Left renal pelvis (tissue), 4 donors: ENCODE results near the gene PSMA7. TPM values are rescaled to one million over a fixed set of nuclear protein-coding genes. Genes with fewer than 3 reads are reported as not detected.

Source experiments
- DNase-seq, 4 donors: peaks; one replicate each; pipeline ENCODE4 v3.0.0-alpha.2; 2013; ENCODE audit warnings: low read depth in 4 of 4, low spot score in 3 of 4
- polyA plus RNA-seq, 4 donors: library from polyadenylated mRNA; unstranded; fragments of 120-200 nt; gene quantifications; one replicate each; pipeline ENCODE4 v1.2.1, GENCODE V29; 2013; ENCODE audit not compliant: insufficient read length in 4 of 4

The PSMA7 gene
- 100 to 1,000 TPM; 133 to 201 (median 164) TPM for polyA plus RNA-seq

- DNase-seq: peak in 2 of 4 donors; percentile 66 to 72
Observed at GRCh38 chr20:62143081-62143956, at the start of gene PSMA7, which contains the start of gene SS18L1. Gene PSMA7, minus strand, starts transcription at chr20:62143394. Its CDS starts 91 bp downstream, at chr20:62143303. Gene SS18L1, plus strand, starts transcription at chr20:62143769. Its CDS starts 52 bp downstream, at chr20:62143821.

- DNase-seq: no peak
Observed at GRCh38 chr20:62192635-62193034, 49.4 kb upstream of the PSMA7 start.

GRCh38 chr20:62191781-62192559, 48.8 kb upstream of the PSMA7 start:
- no peak for DNase-seq

- no peak for DNase-seq
Observed at GRCh38 chr20:62190639-62191411, 47.6 kb upstream of the PSMA7 start.

GRCh38 chr20:62186887-62187866, 44.0 kb upstream of the PSMA7 start:
- DNase-seq: no peak

GRCh38 chr20:62186096-62186426, 42.9 kb upstream of the PSMA7 start:
- DNase-seq: no peak

DNA sequence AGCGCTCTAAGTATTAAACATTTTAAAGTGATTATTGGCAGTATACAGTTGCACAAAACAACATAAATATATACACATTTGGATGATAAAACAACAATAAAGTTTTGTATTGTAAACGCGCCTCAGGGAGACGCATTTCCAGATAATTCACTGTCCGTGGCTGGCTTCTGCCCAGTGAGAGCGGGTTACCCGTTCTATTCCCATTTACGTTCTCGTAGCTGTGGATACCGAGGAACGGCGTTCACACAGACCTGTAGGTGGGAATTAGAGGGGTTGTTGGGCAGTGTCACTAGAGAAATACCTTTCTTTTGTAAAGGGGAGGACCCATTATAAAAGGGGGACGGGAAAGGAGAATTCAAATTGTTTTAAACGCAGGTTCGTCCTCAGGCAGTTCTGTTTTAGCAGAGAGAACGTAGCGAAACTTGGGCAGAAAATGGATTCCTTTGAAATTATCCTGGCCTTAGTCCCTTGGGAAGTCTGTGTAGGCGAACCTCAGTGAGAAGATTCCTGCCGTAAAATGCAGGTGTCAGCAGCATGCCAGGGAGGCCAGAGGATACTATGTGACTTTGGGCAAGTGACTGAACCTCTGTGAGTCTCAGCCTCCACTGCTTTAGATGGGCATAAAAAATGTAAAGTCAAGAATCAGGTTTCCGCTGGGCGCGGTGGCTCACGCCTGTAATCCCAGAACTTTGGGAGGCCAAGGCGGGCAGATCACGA, 40.4 kb upstream of the PSMA7 start:
- DNase-seq: no peak

DNA sequence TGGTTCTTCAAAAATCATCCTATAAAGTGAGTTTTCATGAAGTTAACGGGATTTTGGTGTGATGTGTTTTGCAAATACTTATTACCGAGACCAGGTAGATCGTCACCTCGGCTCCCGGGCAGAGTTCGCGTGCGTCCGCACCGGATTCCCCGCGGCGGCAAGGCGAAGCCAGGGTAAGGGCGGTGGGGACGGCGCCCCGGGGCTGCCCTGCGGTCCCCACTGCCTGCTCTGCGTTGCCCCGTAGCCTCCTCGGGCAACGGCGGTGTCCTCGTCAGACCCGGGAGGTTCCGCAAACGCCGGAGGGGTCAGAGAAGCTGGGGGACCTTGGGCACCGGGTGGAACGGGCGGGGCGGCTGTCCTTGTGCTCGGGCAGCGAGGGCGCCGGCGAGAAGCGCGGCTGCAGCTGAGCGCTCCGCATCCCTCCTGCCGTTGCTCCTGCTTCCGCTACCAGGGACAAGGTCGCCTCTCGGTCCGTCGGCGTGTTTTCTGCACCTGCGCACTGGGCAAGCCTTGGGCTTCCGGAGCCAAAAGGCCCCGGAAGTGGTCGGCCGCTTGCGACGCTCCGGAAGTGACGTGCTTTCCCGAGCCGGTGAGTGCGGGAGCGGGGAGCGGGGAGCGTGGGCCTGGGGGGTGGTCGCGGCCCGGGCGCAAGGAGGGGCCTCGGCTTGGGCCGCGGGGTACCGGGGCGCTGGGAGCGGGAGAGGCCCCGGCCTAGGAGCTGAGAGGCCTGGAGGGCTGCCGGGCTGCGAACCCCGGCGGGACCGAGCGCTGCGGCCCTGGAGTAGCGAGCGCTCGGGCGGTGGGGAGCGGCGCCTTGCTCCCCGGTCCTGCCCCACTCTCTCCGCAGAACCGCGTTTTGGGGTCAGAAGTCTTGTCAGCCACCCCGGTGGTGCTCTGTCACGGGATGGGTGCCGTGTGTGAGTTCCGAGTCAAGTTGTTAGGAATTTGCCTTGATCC, 39.6 kb upstream of the PSMA7 start, which contains the start of gene MTG2:
Gene MTG2, plus strand, starts transcription at position 560 of the 957 bp plus-strand sequence. CDS start 10,393 bp downstream, outside the sequence.
- peak; percentile 88 to 93 (median 90) for DNase-seq

- no peak for DNase-seq
Observed at GRCh38 chr20:62181808-62182207, 38.6 kb upstream of the PSMA7 start.

GRCh38 chr20:62179162-62179504, 35.9 kb upstream of the PSMA7 start:
- DNase-seq: no peak

GRCh38 chr20:62178316-62179161, 35.3 kb upstream of the PSMA7 start:
- no peak for DNase-seq

GRCh38 chr20:62177307-62177706, 34.1 kb upstream of the PSMA7 start:
- peak in 1 of 4 donors; percentile 8 for DNase-seq

- no peak for DNase-seq
Observed at GRCh38 chr20:62176866-62177265, 33.7 kb upstream of the PSMA7 start.

GRCh38 chr20:62175711-62176110, 32.5 kb upstream of the PSMA7 start:
- DNase-seq: no peak

DNA sequence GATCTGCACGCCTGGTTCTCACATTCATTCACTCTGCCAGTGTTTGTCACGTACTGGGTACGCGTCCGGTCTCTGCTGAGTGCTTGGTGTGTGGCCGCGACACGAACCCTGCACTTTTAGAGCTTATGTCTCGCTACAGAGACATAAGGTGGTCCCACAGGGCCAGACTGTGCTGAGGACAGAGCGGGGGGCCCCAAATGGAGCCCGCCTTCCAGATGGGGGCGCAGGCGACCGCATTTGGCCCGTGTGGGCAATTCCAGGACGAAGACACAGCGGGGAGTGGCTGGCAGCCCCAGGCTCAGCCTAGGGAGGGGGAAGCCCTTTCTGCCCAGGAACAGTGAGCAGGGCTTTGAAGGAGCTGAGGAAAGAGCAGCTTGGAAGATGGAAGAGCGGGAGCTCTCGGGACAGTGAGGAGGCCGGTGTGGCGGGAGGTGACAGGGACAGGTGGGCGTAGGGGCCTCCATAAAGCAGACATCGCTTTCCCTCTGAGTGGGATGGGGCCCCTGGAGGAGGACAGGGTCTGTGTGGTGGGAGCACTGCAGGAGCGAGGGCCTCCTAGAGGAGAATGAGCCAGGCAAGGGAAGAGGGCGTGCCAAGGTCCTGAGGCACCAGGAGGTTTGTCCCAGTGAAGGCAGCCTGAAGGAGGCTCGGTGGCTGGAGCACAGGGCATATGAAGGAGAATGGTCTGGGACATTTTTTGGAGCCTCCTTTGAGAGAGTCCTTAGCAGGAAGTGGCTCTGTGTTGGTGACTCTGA, 31.9 kb upstream of the PSMA7 start:
- DNase-seq: no peak
